22Rv1 (cell line): ENCODE results near the gene MPP3.

ENCODE experiments used
- H3K27ac ChIP-seq: fragments of 450-650 bp; 2 replicates; pipeline ENCODE4 v1.5.1; 2017
- ZFX ChIP-seq: fragments of 450-650 bp; IDR thresholded peaks from 2 replicates; pipeline ENCODE4 v1.6.1; 2017; ENCODE audit warnings: antibody characterized with exemption, borderline replicate concordance
- TF ChIP-seq, protein P1 (sequence below): fragments of 450-650 bp; IDR thresholded peaks from 2 replicates; pipeline ENCODE4 v1.5.1; 2017; ENCODE audit warnings: mild to moderate bottlenecking

The MPP3 gene

DNA sequence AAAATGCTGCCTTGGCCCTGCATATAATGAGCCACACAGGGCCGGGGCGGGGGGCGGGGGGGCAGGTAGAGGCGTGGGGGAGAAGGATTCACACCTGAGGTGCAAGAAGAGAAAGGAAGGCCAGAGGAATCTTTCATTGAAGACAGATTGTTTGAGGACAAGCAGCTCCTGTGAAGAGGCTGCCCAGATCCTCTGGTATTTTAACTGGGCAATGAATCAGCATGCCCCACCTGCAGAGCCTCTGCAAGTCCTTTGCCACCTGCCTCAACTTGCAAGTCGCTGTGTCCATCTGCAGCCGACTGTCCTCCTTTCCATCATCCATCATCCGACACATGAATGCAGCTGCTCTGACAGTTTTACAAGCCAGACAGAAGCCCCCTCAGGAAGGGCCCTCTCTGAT is 73.1 kb downstream of the MPP3 start:
- no peak overlapping the region for H3K27ac ChIP-seq
- TF ChIP-seq ZFX: no peak
- TF ChIP-seq, protein P1, sequence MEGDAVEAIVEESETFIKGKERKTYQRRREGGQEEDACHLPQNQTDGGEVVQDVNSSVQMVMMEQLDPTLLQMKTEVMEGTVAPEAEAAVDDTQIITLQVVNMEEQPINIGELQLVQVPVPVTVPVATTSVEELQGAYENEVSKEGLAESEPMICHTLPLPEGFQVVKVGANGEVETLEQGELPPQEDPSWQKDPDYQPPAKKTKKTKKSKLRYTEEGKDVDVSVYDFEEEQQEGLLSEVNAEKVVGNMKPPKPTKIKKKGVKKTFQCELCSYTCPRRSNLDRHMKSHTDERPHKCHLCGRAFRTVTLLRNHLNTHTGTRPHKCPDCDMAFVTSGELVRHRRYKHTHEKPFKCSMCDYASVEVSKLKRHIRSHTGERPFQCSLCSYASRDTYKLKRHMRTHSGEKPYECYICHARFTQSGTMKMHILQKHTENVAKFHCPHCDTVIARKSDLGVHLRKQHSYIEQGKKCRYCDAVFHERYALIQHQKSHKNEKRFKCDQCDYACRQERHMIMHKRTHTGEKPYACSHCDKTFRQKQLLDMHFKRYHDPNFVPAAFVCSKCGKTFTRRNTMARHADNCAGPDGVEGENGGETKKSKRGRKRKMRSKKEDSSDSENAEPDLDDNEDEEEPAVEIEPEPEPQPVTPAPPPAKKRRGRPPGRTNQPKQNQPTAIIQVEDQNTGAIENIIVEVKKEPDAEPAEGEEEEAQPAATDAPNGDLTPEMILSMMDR: no peak

DNA sequence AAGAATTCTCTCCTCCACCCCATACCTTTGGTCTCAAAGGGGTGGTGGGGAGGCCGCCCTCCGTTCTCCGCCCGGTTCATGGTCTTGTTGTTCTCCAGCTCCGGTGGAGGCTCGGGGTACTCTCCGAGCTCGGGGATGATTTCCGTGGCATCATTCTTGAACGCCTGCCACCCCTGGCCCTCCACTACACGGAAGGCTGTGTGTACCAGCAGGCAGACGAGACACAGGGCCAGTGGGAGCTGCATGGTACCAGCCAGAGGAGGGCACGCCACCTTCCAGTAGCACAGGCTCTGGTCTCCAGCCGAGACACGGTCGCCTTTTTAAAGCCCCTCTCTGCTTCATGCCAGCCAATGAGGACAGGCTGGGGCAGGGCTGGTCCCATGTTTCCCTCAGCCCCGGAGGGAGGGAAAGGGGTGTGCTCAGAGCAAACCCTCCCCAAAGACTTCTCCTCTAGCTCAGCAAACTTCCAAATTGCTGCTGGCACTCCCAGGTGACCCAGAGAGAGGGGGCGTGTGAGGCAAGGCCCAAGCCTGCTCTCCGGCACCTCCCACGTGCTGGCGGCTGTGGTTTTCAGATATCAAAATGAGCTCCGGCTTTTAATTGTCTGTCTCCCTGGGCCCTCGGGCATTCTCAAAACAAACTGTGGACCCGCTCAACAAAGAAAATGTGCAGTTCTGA is 74.3 kb downstream of the MPP3 start, which contains the start of gene SOST:
Gene SOST (minus strand): TSS at position 295 of the 678 bp plus-strand sequence. CDS start 50 bp downstream, at position 245.
- no peak for TF ChIP-seq ZFX
- TF ChIP-seq, protein P1: no peak

DNA sequence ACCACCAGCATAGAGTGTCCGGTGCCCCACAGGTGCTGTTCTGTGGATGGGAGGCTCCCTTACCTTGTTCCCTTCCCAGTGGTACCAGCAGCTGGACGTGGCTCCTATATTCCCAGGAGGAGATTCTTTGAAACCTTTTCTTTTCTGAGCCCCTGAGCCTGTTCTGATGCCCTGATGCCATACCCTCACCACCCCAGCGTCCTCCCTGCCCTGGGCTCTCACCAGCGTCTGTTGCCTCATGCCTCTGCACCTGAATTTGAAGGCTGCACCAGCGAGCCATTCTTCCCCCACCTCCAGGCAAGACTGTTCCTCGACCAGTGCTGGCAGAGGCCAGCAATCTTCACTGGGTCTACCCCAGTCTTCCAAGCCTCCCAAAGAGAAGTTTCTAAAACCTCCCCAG is 74.9 kb downstream of the MPP3 start:
- TF ChIP-seq ZFX: no peak
- TF ChIP-seq, protein P1: no peak

More for the DNA sequence above, 74.3 kb downstream of the MPP3 start, which contains the start of gene SOST:
- H3K27ac ChIP-seq: no peak within 1 kb of the TSS

DNA sequence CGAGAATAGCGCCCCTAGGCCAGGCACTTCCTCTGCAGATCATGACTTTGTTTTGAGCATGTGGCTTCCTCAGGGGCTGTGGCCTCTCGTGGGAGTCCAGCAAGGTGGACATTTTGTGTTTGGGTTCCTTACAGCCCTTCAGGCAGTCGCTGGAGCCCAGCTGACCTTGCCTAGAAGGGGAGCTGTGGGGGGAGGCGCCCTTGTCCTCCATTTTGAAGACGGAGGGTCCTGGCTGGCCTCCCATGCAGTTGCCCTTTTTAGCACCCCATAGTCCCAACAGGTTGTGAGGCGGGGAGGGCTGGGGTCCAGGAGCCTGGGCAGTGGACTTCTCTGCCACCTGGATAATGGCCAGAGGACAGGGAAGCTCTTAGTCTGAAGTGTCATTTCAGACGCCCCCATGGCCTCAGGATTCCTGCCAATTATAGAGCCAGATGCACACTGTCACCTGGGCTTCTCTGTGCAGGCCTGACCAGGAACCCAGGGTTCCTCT is 75.7 kb downstream of the MPP3 start:
- H3K27ac ChIP-seq: no peak overlapping the region
- TF ChIP-seq ZFX: no peak
- TF ChIP-seq, protein P1: no peak

More for the DNA sequence above, 74.9 kb downstream of the MPP3 start:
- H3K27ac ChIP-seq: no peak overlapping the region

DNA sequence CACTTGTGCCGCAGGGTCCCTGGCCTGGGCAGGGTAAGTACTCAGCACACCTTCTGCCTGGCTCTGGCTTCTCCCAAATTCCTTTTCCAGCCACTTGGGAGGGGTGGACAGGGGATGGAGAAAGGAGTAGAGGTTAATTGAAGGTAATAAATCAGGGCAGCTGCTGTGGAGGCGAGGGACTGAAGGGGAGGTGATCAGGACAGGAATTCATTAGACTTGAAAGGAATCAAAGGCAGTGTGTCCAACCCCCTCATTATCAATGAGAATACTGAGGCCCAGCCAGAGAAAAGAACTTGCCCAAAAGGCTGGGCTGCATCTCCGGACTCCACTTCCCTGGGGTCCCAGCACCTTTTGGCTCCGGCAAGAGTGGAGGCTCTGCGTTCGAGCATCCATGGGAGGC is 76.7 kb downstream of the MPP3 start:
- no peak for TF ChIP-seq ZFX
- TF ChIP-seq, protein P1: no peak
- H3K27ac ChIP-seq: no peak overlapping the region

DNA sequence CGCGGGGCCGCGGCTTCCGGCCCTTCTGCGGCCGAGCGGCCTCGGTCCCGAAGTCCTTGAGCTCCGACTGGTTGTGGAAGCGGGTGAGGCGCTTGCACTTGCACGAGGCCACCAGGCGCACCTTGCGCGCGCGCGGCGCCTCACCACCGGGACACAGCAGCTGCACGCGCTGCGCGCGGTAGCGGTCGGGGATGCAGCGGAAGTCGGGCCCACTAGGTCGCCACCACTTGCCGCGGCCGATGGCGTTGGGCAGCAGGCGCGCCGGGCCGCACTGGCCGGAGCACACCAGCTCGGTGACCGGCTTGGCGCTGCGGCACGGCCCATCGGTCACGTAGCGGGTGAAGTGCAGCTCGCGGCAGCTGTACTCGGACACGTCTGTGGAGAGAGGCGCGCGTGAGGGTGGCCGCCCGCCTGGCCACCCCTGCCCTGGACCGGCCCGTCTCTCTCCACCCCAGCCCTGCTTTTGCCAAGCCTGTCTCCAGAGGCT is 77.5 kb downstream of the MPP3 start:
- TF ChIP-seq, protein P1: no peak
- TF ChIP-seq ZFX: no peak

DNA sequence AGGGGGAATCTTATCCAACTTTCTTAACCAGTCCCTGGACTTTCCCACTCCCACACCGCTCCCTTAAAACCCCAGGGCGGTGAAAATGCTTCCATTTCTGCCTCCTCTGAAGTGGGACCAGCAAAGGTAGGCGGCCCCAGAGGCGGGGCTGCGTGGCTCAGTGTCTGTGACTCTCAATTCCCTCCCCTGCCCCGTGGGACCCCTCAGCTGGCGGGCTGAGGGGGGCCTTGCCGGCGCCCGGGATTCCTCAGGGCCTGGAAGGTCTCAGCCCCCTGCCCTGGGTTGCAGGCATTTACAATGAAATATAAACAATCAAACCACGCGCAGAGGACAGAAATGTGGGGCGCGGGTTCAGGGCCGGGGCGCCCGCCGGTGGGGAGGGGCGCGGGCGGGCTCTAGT is 78.0 kb downstream of the MPP3 start:
- TF ChIP-seq, protein P1: no peak
- no peak for TF ChIP-seq ZFX

More for the DNA sequence above, 77.5 kb downstream of the MPP3 start:
- no peak overlapping the region for H3K27ac ChIP-seq

More for the DNA sequence above, 78.0 kb downstream of the MPP3 start:
- no peak overlapping the region for H3K27ac ChIP-seq
